Endothelial cell of umbilical vein (primary cell): Measurements from ENCODE around the gene ATP8B3.

Source experiments
- CTCF ChIP-seq, 2 donors: IDR thresholded peaks; 1 replicate in 1 of 2; 2 replicates in 1 of 2; pipeline ENCODE4 v1.5.1; 2011; ENCODE audit warnings: low read length in 2 of 2, mild to moderate bottlenecking in 2 of 2, moderate library complexity in 2 of 2, control low read depth in 1 of 2, inconsistent platforms in 1 of 2, low read depth in 1 of 2; ENCODE audit not compliant: insufficient read depth in 1 of 2; ENCODE audit errors: extremely low read depth in 1 of 2
- EZH2 ChIP-seq: IDR thresholded peaks from 2 replicates; pipeline ENCODE4 v1.6.1; 2012; ENCODE audit warnings: borderline replicate concordance, low read depth, mild to moderate bottlenecking, moderate library complexity, low read length, inconsistent platforms; ENCODE audit not compliant: severe bottlenecking
- GATA2 ChIP-seq: IDR thresholded peaks from 2 replicates; pipeline ENCODE4 v1.7.0; 2011; ENCODE audit warnings: low read depth, mild to moderate bottlenecking, moderate library complexity, mixed read lengths, low read length; ENCODE audit not compliant: insufficient read length, insufficient read depth
- JUN ChIP-seq: IDR thresholded peaks from 2 replicates; pipeline ENCODE4 v1.6.1; 2011; ENCODE audit warnings: borderline replicate concordance, low read depth; ENCODE audit not compliant: insufficient read length, insufficient read depth
- MAX ChIP-seq: IDR thresholded peaks from 2 replicates; pipeline ENCODE4 v1.6.1; 2011; ENCODE audit not compliant: insufficient read depth, insufficient read length
- MYC ChIP-seq: IDR thresholded peaks from one replicate; pipeline ENCODE4 v1.6.1; 2011; ENCODE audit warnings: mild to moderate bottlenecking, low read depth, low read length
- POLR2A ChIP-seq: IDR thresholded peaks from 2 replicates; pipeline ENCODE4 v1.6.1; 2012; ENCODE audit warnings: low read depth, mild to moderate bottlenecking, control low read depth, low read length
- POLR2AphosphoS5 ChIP-seq: IDR thresholded peaks from 2 replicates; pipeline ENCODE4 v1.6.1; 2012; ENCODE audit warnings: low read depth, mild to moderate bottlenecking, control low read depth, low read length, moderate library complexity; ENCODE audit not compliant: insufficient read depth

- TF ChIP-seq CTCF (IDR thresholded peaks at IDR 0.05; ENCODE audit: extremely low read depth in 1 of 2, insufficient read depth in 1 of 2, low read depth in 1 of 2, low read length in 2 of 2), result no peak
- no peak for TF ChIP-seq POLR2A
- TF ChIP-seq GATA2, result no peak
- no peak for TF ChIP-seq MYC
- TF ChIP-seq POLR2AphosphoS5, result no peak
- TF ChIP-seq JUN, result no peak
- no peak for TF ChIP-seq EZH2
- no peak for TF ChIP-seq MAX
These were observed 47.3 kb upstream of the ATP8B3 start for GRCh38 chr19:1859331-1859781.
